Mesenchymal stem cell (in vitro differentiated cells and primary cell): Measurements from ENCODE around the gene ST6GALNAC3.

ENCODE experiments used
- DNase-seq: peaks from one replicate; pipeline ENCODE4 v3.0.0-alpha.2; 2013
- H2AFZ ChIP-seq: one replicate; pipeline ENCODE4 v1.6.1; 2013; ENCODE audit warnings: low read depth, mild to moderate bottlenecking, control low read depth, inconsistent platforms, low read length, moderate library complexity
- H2AK5ac ChIP-seq: 2 replicates; pipeline ENCODE4 v1.6.1; 2013; ENCODE audit warnings: low read length, moderate library complexity, mild to moderate bottlenecking, inconsistent platforms; ENCODE audit not compliant: severe bottlenecking
- H2BK120ac ChIP-seq: one replicate; pipeline ENCODE4 v1.6.1; 2013; ENCODE audit warnings: low read depth, mild to moderate bottlenecking, inconsistent platforms, low read length, moderate library complexity
- H2BK12ac ChIP-seq, 2 experiments: one replicate each; pipeline ENCODE4 v1.6.1; 2013; ENCODE audit warnings: inconsistent platforms in 2 of 2, low read length in 2 of 2, mild to moderate bottlenecking in 2 of 2, moderate library complexity in 2 of 2, control low read depth in 1 of 2
- H2BK15ac ChIP-seq: one replicate; pipeline ENCODE4 v1.6.1; 2013; ENCODE audit warnings: mild to moderate bottlenecking, low read depth, inconsistent platforms; ENCODE audit not compliant: poor library complexity, severe bottlenecking
- H2BK5ac ChIP-seq: 2 replicates; pipeline ENCODE4 v1.6.1; 2013; ENCODE audit warnings: low read depth, mild to moderate bottlenecking, low read length, control low read depth, inconsistent platforms; ENCODE audit not compliant: poor library complexity, severe bottlenecking
- H3K14ac ChIP-seq, 2 experiments: one replicate each; pipeline ENCODE4 v1.6.1; 2013; ENCODE audit warnings: inconsistent platforms in 2 of 2, low read length in 2 of 2, control low read depth in 1 of 2, mild to moderate bottlenecking in 1 of 2, moderate library complexity in 1 of 2
- H3K18ac ChIP-seq, 2 experiments: one replicate each; pipeline ENCODE4 v1.6.1; 2013; ENCODE audit warnings: inconsistent platforms in 2 of 2, low read length in 2 of 2, control low read depth in 1 of 2, low read depth in 1 of 2, mild to moderate bottlenecking in 1 of 2
- H3K23ac ChIP-seq, 2 experiments: one replicate each; pipeline ENCODE4 v1.6.1; 2013; ENCODE audit warnings: inconsistent platforms in 2 of 2, low read length in 2 of 2, mild to moderate bottlenecking in 2 of 2, moderate library complexity in 2 of 2, control low read depth in 1 of 2
- H3K27ac ChIP-seq: 2 replicates; pipeline ENCODE4 v1.5.1; 2013; ENCODE audit warnings: mild to moderate bottlenecking, moderate library complexity, low read length, control low read depth, inconsistent platforms; ENCODE audit not compliant: poor library complexity, severe bottlenecking
- H3K27me3 ChIP-seq, 2 experiments: 2 replicates each; pipeline versions ENCODE4 v1.6.1 to v1.7.0; 2013; ENCODE audit warnings: low read length in 2 of 2, mild to moderate bottlenecking in 2 of 2, moderate library complexity in 2 of 2, control low read depth in 1 of 2, inconsistent platforms in 1 of 2; ENCODE audit not compliant: control insufficient read depth in 1 of 2, insufficient read depth in 1 of 2
- H3K36me3 ChIP-seq, 2 experiments: 2 replicates each; pipeline versions ENCODE4 v1.6.1 to v1.7.0; 2013; ENCODE audit warnings: low read length in 2 of 2, control low read depth in 1 of 2, inconsistent platforms in 1 of 2, low read depth in 1 of 2, mild to moderate bottlenecking in 1 of 2; ENCODE audit not compliant: insufficient read depth in 2 of 2, control insufficient read depth in 1 of 2
- H3K4ac ChIP-seq, 2 experiments: one replicate each; pipeline ENCODE4 v1.6.1; 2013; ENCODE audit warnings: inconsistent platforms in 2 of 2, low read length in 2 of 2, mild to moderate bottlenecking in 2 of 2, moderate library complexity in 2 of 2, control low read depth in 1 of 2, low read depth in 1 of 2
- H3K4me1 ChIP-seq: 2 replicates; pipeline ENCODE4 v1.6.1; 2013; ENCODE audit warnings: low read depth, low read length, control low read depth; ENCODE audit not compliant: control insufficient read depth, insufficient read depth
- H3K4me2 ChIP-seq: 2 replicates; pipeline ENCODE4 v1.6.1; 2013; ENCODE audit warnings: low read length, mild to moderate bottlenecking, inconsistent platforms; ENCODE audit not compliant: poor library complexity, severe bottlenecking
- H3K4me3 ChIP-seq, 2 experiments: 2 replicates each; pipeline versions ENCODE4 v1.5.1 to v1.7.0; 2013; ENCODE audit warnings: low read length in 2 of 2, mild to moderate bottlenecking in 2 of 2, control low read depth in 1 of 2, low read depth in 1 of 2; ENCODE audit not compliant: insufficient read depth in 1 of 2
- H3K79me1 ChIP-seq: replicated peaks from 2 replicates; pipeline ENCODE4 v1.6.1; 2013; ENCODE audit warnings: mild to moderate bottlenecking, control low read depth, low read length, inconsistent platforms; ENCODE audit not compliant: poor library complexity, severe bottlenecking
- H3K9ac ChIP-seq: 2 replicates; pipeline ENCODE4 v1.7.0; 2013; ENCODE audit warnings: mild to moderate bottlenecking, low read length, moderate library complexity
- H3K9me3 ChIP-seq: 2 replicates; pipeline ENCODE4 v1.7.0; 2013; ENCODE audit warnings: mild to moderate bottlenecking, low read length; ENCODE audit not compliant: control insufficient read depth
- H4K8ac ChIP-seq: one replicate; pipeline ENCODE4 v1.6.1; 2013; ENCODE audit warnings: inconsistent platforms, mild to moderate bottlenecking, low read length, moderate library complexity
- H4K91ac ChIP-seq: one replicate; pipeline ENCODE4 v1.6.1; 2013; ENCODE audit warnings: mild to moderate bottlenecking, low read length, inconsistent platforms
- WGBS: methylation state at CpG from one replicate; pipeline ENCODE4 v1.1.7; 2013; ENCODE audit warnings: mixed read lengths; 5-methylcytosine and 5-hydroxymethylcytosine counted together

Gene ST6GALNAC3

GRCh38 chr1:76278711-76279100 lies 204.2 kb downstream of the ST6GALNAC3 start:
- Histone ChIP-seq H3K79me1 (no peaks in the 10 kb centered on the region), H2BK120ac (no peak overlapping the region), H2AFZ (no peak overlapping the region), H2BK15ac (no peak overlapping the region), H3K9ac (no peak overlapping the region), H2BK5ac (no peak overlapping the region), H3K18ac (no peak overlapping the region), H3K23ac (no peak overlapping the region), H3K27me3 (no peaks in the 10 kb centered on the region), H2BK12ac (no peak overlapping the region), H3K4me2 (no peak overlapping the region), H3K4me1 (peaks cover 3% of the 10 kb centered on the region), H3K36me3 (no peaks in the 10 kb centered on the region), H3K9me3 (no peaks in the 10 kb centered on the region), H3K14ac (no peak overlapping the region), H3K27ac (no peak overlapping the region), H3K4me3 (no peak overlapping the region), H4K8ac (no peak overlapping the region), H3K4ac (no peak overlapping the region), H4K91ac (no peak overlapping the region), H2AK5ac (no peak overlapping the region)
- DNase-seq: no peak
- WGBS: 93% methylated on average over 7 of the region's 7 CpGs

DNA sequence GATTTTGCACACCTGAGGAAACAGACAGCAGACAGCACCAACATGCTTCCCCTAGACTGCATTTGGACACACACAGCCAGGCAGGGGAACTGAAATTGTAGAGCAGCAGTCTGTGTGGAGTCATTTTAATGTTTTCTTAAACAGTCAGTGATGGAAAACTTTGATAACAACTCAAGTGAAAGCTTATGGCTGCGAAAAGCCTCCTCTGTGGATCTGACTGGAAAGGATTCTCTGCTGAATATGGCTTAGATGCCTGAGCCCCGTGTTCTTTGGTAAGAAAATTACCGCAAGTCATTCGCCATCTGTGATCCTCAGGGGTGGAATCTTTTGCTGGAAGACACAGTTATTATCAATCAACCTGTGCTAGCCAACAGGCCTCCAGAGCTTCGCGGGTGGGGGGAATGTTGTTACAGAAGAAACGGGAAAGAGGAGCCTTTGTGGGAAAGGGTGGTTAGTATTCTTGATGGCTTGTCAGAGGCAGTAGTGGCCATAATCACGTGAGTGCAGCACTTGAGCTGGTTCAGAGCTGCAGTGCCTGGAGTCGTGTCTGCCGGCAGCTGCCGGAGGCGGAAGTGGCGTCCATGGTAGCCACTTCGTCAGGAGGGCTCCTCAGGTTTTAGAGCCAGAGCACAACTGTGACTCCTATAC lies 204.7 kb downstream of the ST6GALNAC3 start:
- Histone ChIP-seq H3K18ac (peak overlapping the region in 1 of 2 experiments; percentile 2), H2BK120ac (peak overlapping the region; percentile 85), H3K14ac (no peak overlapping the region), H3K4me2 (no peak overlapping the region), H3K27me3 (no peaks in the 10 kb centered on the region), H3K4me3 (no peak overlapping the region), H2AK5ac (no peak overlapping the region), H3K36me3 (no peaks in the 10 kb centered on the region), H2AFZ (peak overlapping the region; percentile 6), H2BK12ac (peak overlapping the region in 1 of 2 experiments; percentile 10), H3K79me1 (no peaks in the 10 kb centered on the region), H3K27ac (no peak overlapping the region), H3K4me1 (peaks cover 3% of the 10 kb centered on the region), H2BK5ac (no peak overlapping the region), H2BK15ac (no peak overlapping the region), H4K8ac (peak overlapping the region; percentile 84), H3K9me3 (no peaks in the 10 kb centered on the region), H3K4ac (no peak overlapping the region), H3K23ac (no peak overlapping the region), H3K9ac (no peak overlapping the region), H4K91ac (no peak overlapping the region)
- DNase-seq: peak; percentile 41
- 64% methylated on average over 13 of the region's 14 CpGs for WGBS

DNA sequence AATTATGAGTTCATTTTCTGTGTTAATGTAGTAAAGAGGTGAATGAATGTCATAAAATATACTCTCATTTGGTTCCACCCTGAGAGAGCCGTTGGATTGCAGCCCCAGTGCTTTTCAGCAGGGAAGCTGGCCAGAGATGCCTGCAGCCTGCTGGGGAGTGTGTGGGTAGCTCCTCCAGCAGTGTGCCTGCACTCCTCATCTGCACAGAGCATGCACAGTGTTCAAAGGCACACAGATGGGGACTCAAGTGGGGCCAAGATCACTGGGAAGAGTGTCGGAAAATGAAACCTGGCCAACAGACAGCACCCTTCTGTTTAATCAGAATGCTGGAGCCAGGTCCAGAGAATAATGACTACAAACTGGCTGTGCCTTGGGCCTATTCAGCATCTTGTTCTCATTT lies 206.8 kb downstream of the ST6GALNAC3 start:
- Histone ChIP-seq H3K4me2 (no peak overlapping the region), H3K9ac (no peak overlapping the region), H3K27me3 (no peaks in the 10 kb centered on the region), H4K91ac (no peak overlapping the region), H2BK15ac (no peak overlapping the region), H3K36me3 (no peaks in the 10 kb centered on the region), H4K8ac (no peak overlapping the region), H3K9me3 (no peaks in the 10 kb centered on the region), H2AFZ (no peak overlapping the region), H3K27ac (no peak overlapping the region), H2AK5ac (no peak overlapping the region), H3K4ac (no peak overlapping the region), H3K14ac (no peak overlapping the region), H2BK5ac (no peak overlapping the region), H3K4me1 (peaks cover 4% of the 10 kb centered on the region), H3K79me1 (no peaks in the 10 kb centered on the region), H3K23ac (no peak overlapping the region), H3K4me3 (no peak overlapping the region), H2BK12ac (no peak overlapping the region), H2BK120ac (no peak overlapping the region), H3K18ac (no peak overlapping the region)
- no peak for DNase-seq
- 77% methylated on average over 2 of the region's 2 CpGs for WGBS

GRCh38 chr1:76284842-76285241 lies 210.3 kb downstream of the ST6GALNAC3 start:
- H3K36me3 ChIP-seq: no peaks in the 10 kb centered on the region
- H3K18ac ChIP-seq: no peak overlapping the region
- H3K27me3 ChIP-seq: no peaks in the 10 kb centered on the region
- no peak overlapping the region for H2AK5ac ChIP-seq
- H3K4me3 ChIP-seq: no peak overlapping the region
- no peak overlapping the region for H2BK5ac ChIP-seq
- no peak overlapping the region for H2AFZ ChIP-seq
- no peak overlapping the region for H4K8ac ChIP-seq
- H4K91ac ChIP-seq: no peak overlapping the region
- no peaks in the 10 kb centered on the region for H3K9me3 ChIP-seq
- no peak overlapping the region for H3K9ac ChIP-seq
- no peak overlapping the region for H2BK12ac ChIP-seq
- H2BK120ac ChIP-seq: no peak overlapping the region
- no peak overlapping the region for H3K27ac ChIP-seq
- H3K4me1 ChIP-seq: peaks cover 4% of the 10 kb centered on the region
- WGBS: 53% methylated on average over 1 of the region's 1 CpG
- DNase-seq: no peak
- H2BK15ac ChIP-seq: no peak overlapping the region
- no peak overlapping the region for H3K4me2 ChIP-seq
- H3K79me1 ChIP-seq: no peaks in the 10 kb centered on the region
- no peak overlapping the region for H3K14ac ChIP-seq
- H3K4ac ChIP-seq: no peak overlapping the region
- no peak overlapping the region for H3K23ac ChIP-seq
